Purkinje cell (primary cell): ENCODE measurements around the gene UCHL5. TPM values are rescaled to one million over a fixed set of nuclear protein-coding genes. Genes with fewer than 3 reads are reported as not detected.

Source experiments
- polyA plus RNA-seq: library from polyadenylated mRNA; unstranded; fragments of >200 nt; fragmentation: Nextera tagmentation; gene quantifications from 2 replicates; pipeline ENCODE4 v1.2.1, GENCODE V29; 2014

UCHL5 gene, protein sequence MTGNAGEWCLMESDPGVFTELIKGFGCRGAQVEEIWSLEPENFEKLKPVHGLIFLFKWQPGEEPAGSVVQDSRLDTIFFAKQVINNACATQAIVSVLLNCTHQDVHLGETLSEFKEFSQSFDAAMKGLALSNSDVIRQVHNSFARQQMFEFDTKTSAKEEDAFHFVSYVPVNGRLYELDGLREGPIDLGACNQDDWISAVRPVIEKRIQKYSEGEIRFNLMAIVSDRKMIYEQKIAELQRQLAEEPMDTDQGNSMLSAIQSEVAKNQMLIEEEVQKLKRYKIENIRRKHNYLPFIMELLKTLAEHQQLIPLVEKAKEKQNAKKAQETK
- polyA plus RNA-seq, result 73.1 and 73.2 TPM in 2 replicates

DNA sequence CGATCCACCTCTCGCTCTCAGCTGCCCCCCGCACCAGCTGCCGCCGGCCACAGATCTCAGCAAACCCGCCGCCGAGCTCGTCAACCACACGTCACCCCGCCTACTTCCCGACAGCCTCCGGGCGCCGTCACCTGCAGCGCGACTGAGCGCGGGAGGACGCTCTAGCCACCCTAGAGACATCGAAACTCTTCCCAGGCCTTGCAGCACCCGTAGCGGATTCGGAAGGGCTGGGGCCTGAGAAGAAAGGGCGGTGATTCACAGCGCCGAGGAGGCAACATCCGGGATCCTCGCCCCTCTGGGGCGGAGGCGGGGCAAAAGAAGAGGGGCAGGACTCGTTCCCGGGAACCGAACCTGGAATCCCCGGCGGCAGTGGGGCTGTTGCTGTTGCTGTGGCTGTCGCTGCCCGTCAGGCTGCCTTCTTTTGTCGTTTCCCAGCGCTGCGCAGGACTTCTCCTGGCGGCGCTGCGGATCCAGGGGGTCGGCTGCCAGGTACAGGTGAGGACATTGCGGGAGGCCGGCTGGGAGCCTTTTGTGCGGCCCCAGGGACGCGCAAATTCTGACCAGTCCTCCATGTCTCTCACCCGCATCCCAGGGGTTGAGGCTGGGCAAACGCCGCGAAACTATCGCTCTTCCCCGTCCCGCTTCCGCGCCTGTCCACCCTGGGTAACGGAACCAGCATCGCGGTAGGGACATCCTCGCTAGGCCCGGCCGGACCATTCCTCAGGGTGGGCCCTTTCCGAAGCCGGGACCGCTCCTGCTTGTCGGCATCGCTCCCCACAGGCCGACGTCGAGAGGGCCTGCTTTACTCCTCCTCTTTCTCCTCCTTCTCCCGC lies at the start of gene UCHL5, which contains the start of gene RO60:
UCHL5 (minus strand) TSS at position 79 of the 833 bp plus-strand sequence. CDS start 100 bp downstream, outside the sequence.
RO60 (plus strand) TSS at position 331 of the 833 bp plus-strand sequence. CDS start 9,443 bp downstream, outside the sequence.

DNA sequence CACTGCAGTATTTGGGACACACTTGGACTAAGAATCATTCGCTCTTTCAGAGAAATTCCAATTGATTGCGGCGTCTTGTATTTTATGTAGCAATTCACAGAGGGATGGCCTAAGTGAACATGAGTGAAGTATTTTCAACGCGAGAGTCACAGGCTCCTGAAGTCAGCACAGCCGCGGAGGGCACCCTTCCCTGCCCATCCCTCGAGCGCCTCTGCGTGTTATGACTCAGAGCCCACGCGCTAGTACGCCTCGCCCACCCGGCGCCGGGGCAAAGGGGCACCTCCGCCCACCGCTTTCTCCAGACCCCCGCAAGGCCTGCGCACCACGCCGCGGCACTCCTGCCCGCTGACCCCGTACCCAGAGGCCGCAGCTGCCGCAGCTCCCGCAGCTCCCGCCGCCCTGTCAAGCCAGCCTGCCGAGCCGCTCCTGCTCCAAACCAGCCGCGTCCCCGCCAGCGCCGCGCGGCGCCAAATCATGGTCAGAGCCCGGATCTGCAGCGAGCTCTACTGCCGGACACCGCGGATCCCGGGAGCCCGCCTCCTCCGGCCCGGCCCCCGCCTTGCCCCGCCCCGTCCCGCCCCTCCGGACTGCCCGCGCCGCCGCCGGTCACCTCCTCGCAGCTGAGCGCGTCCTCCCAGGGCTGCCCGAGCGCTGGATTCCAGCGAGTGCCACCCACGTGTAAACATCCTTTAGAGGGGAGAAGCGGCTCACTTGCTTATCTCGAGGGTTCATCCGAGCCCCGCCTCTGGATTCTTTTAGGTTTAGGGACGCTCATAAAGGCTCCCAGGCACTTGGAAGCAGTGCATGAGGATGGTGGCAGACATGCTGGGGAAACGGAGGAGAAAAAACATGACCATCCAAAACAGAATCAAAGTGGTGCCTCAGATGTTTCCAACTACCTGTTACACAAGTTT lies 46.0 kb upstream of the UCHL5 start, which contains the start of gene GLRX2:
GLRX2 (minus strand) TSS at position 508 of the 914 bp plus-strand sequence; CDS start at position 476, 32 bp downstream.

Other genes starting within 250 kb of the UCHL5 start
- gene RO60, start 252 bp upstream of the UCHL5 start, polyA plus RNA-seq, result 101 and 123 TPM in 2 replicates
- 39.9 and 52.9 TPM in 2 replicates for gene GLRX2, start 46.1 kb upstream of the UCHL5 start, polyA plus RNA-seq
- 37.6 and 40.1 TPM in 2 replicates for gene CDC73, start 62.7 kb upstream of the UCHL5 start, polyA plus RNA-seq
- gene B3GALT2, start 127.3 kb upstream of the UCHL5 start, polyA plus RNA-seq, result 17.1 and 34.0 TPM in 2 replicates